Stomach (tissue), 9 donors: ENCODE data around the gene ACSL3. TPM values are rescaled to one million over a fixed set of nuclear protein-coding genes. Genes with fewer than 3 reads are reported as not detected.

Source experiments
- DNase-seq, 2 donors: peaks; one replicate each; pipeline versions ENCODE4 v3.0.0 to v3.0.0-alpha.2; 2013 to 2019
- H3K27ac ChIP-seq, 5 donors: fragments of 200-600 bp in 4 of 5; sonication (generic) in 4 of 5; one replicate each; pipeline ENCODE4 v1.5.1; 2013 to 2019; ENCODE audit warnings: mild to moderate bottlenecking in 1 of 5, moderate library complexity in 1 of 5
- H3K27me3 ChIP-seq, 3 donors: fragments of 200-600 bp; sonication (generic); one replicate each; pipeline ENCODE4 v1.5.1; 2017 to 2019; ENCODE audit warnings: mixed run types in 1 of 3
- H3K36me3 ChIP-seq, 4 donors: fragments of 200-600 bp; sonication (generic); 1 replicate in 3 of 4; 2 replicates in 1 of 4; pipeline ENCODE4 v1.5.1; 2016 to 2019
- H3K4me1 ChIP-seq, 4 donors: fragments of 200-600 bp; sonication (generic); one replicate each; pipeline ENCODE4 v1.5.1; 2016 to 2019
- H3K4me3 ChIP-seq, 4 donors: fragments of 200-600 bp; sonication (generic) in 3 of 4; one replicate each; pipeline ENCODE4 v1.5.1; 2016 to 2019; ENCODE audit warnings: mild to moderate bottlenecking in 1 of 4
- H3K9me3 ChIP-seq, 4 donors: fragments of 200-600 bp; sonication (generic); one replicate each; pipeline ENCODE4 v1.5.1; 2016 to 2019
- EP300 ChIP-seq: sonication (generic); formaldehyde crosslinking; IDR thresholded peaks from one replicate; pipeline ENCODE4 v1.6.1; 2017; ENCODE audit warnings: antibody characterized with exemption
- POLR2A ChIP-seq, 4 donors: fragments of 450-650 bp; IDR thresholded peaks; one replicate each; pipeline ENCODE4 v1.6.1; 2016; ENCODE audit warnings: antibody characterized with exemption in 4 of 4, control low read depth in 2 of 4, mild to moderate bottlenecking in 1 of 4, moderate library complexity in 1 of 4
- POLR2AphosphoS5 ChIP-seq, 3 donors: sonication (generic); formaldehyde crosslinking; IDR thresholded peaks; one replicate each; pipeline ENCODE4 v1.6.1; 2016; ENCODE audit warnings: antibody characterized with exemption in 3 of 3
- WGBS, 5 donors: extraction: QIAGEN DNeasy Blood & Tissue Kit in 3 of 5; methylation state at CpG; one replicate each; pipeline versions ENCODE4 v1.1.5 to v1.1.7; 2013 to 2018; 5-methylcytosine and 5-hydroxymethylcytosine counted together
- intact Hi-C: fragments of 100-400 bp; cut with DNase I; formaldehyde crosslinking; loops from one replicate; pipeline ENCODE4 v1.15.1; 2023; ENCODE audit warnings: low total_unique reads
- polyA plus RNA-seq, 3 donors: library from polyadenylated mRNA; stranded (reverse); fragments of 200-250 nt; gene quantifications; one replicate each; pipeline ENCODE4 v1.2.3, GENCODE V29; 2013
- total RNA-seq, 5 donors: library from RNA; depleted of rRNA; stranded (reverse); fragments of >200 nt; gene quantifications; one replicate each; pipeline versions ENCODE4 v1.1.0 to v1.2.3, GENCODE V29; 2014 to 2016
- TF ChIP-seq, protein P1 (sequence below), 7 experiments: fragments of 450-650 bp in 4 of 7; fragments of 200-600 bp in 3 of 7; sonication (generic) in 3 of 7; IDR thresholded peaks; one replicate each; pipeline ENCODE4 v1.5.1; 2016 to 2019; ENCODE audit warnings: antibody characterized with exemption in 7 of 7, control low read depth in 2 of 7, mild to moderate bottlenecking in 1 of 7
- donor health status: healthy with polysubstance abuse.
- donor health status: Bipolar disorder and iron deficiency.
- donor health status: healthy.

Gene ACSL3
- total and polyA plus RNA-seq, 8 donors = 10.5 to 234 (median 52.9) TPM

DNA sequence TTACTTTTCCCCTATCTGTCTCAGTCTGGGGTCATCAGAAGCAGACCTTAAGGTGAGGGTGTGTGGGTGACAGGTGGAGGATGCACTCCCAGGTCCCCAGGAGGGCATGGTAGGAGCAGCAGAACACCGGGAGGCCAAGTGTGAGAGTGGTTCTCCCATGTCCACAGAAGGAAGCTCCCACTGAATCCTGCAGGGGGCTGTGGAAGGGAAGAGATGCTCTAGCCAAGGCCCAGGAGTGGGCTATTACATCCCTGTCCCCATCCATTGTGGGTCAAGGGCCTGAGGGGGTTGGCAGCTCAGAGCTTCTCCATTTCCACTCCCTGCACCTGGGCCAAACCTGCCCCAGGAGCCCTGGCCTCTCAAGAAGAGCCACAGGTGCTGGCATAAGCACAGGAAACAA lies 104.7 kb downstream of the ACSL3 start:
- no peaks in the 10 kb centered on the region for H3K27me3 ChIP-seq
- H3K4me1 ChIP-seq = peaks cover 0 to 3% (median 0%) of the 10 kb centered on the region in 4 donors
- no peak overlapping the region for H3K27ac ChIP-seq
- H3K9me3 ChIP-seq = no peaks in the 10 kb centered on the region
- no peak for DNase-seq
- no peaks in the 10 kb centered on the region for H3K36me3 ChIP-seq
- no peak overlapping the region for H3K4me3 ChIP-seq
- TF ChIP-seq POLR2AphosphoS5 (IDR thresholded peaks at IDR 0.05) (no peak), EP300 (no peak), POLR2A (IDR thresholded peaks at IDR 0.05) (no peak)
- TF ChIP-seq, protein P1, sequence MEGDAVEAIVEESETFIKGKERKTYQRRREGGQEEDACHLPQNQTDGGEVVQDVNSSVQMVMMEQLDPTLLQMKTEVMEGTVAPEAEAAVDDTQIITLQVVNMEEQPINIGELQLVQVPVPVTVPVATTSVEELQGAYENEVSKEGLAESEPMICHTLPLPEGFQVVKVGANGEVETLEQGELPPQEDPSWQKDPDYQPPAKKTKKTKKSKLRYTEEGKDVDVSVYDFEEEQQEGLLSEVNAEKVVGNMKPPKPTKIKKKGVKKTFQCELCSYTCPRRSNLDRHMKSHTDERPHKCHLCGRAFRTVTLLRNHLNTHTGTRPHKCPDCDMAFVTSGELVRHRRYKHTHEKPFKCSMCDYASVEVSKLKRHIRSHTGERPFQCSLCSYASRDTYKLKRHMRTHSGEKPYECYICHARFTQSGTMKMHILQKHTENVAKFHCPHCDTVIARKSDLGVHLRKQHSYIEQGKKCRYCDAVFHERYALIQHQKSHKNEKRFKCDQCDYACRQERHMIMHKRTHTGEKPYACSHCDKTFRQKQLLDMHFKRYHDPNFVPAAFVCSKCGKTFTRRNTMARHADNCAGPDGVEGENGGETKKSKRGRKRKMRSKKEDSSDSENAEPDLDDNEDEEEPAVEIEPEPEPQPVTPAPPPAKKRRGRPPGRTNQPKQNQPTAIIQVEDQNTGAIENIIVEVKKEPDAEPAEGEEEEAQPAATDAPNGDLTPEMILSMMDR (IDR thresholded peaks at IDR 0.05) = no peak
- WGBS, 5 donors = 93 to 100% (median 93%) methylated on average over 1 of the region's 1 CpG
- intact Hi-C loops = no loop called here

DNA sequence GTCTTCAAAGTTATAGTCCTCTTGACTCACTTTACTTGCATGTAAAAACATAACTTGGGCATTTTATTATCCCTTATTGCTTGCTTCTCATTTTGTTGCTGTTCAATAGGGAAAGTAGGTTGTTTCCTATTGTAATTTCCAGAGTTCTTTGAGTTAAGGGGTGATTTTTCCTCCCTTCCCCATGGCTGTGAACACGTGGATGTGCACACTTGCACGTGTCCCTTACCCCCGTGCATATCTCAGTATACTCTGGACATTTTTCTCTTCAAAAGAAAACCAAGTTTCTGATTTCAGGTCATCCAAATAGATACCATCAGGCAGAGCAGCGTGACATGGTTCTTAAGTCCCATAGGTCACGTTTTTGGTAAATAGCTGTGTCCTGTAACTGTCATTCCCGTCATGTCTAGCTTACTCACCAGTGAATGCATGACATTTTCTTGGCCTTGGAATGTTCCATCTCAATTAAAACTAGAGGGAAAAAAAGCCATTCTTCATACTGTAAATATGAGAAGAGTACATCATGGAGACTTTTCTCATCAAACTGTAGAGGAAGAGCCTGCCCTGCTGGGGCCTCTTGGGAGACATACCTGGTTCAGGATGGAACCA lies 107.8 kb downstream of the ACSL3 start:
- H3K27me3 ChIP-seq = no peaks in the 10 kb centered on the region
- TF ChIP-seq POLR2AphosphoS5 (IDR thresholded peaks at IDR 0.05) (no peak), POLR2A (IDR thresholded peaks at IDR 0.05) (no peak), EP300 (no peak)
- TF ChIP-seq, protein P1 (IDR thresholded peaks at IDR 0.05) = no peak
- H3K36me3 ChIP-seq = no peaks in the 10 kb centered on the region
- H3K9me3 ChIP-seq = no peaks in the 10 kb centered on the region
- peaks cover 0 to 22% (median 11%) of the 10 kb centered on the region in 4 donors for H3K4me1 ChIP-seq
- no peak for DNase-seq
- no peak overlapping the region for H3K4me3 ChIP-seq
- intact Hi-C loops = no loop called here
- H3K27ac ChIP-seq = no peak overlapping the region
- 89 to 94% (median 90%) methylated on average over 6 of the region's 6 CpGs for WGBS, 5 donors

DNA sequence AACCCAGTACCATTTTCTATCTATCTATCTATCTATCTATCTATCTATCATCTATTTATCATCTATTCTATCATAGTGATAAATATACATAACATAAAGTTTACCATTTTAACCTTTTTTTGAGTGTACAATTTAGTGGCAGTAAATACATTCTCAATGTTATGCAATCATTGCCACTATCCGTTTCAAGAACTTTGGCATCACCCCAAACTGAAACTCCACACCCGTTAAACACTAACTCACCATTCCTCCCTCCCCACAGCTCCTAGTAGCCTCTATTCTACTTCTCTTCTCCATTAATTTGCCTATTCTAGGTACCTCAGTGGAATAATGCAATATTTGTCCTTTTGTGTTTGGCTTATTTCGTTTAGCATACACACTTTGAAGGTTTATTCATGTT lies 108.7 kb downstream of the ACSL3 start:
- H3K36me3 ChIP-seq = no peaks in the 10 kb centered on the region
- H3K27ac ChIP-seq = no peak overlapping the region
- intact Hi-C loops = no loop called here
- peaks cover 0 to 30% (median 14%) of the 10 kb centered on the region in 4 donors for H3K4me1 ChIP-seq
- 13 to 18% (median 14%) methylated on average over 3 of the region's 3 CpGs for WGBS, 5 donors
- no peaks in the 10 kb centered on the region for H3K9me3 ChIP-seq
- no peaks in the 10 kb centered on the region for H3K27me3 ChIP-seq
- no peak overlapping the region for H3K4me3 ChIP-seq
- DNase-seq = no peak
- TF ChIP-seq POLR2AphosphoS5 (IDR thresholded peaks at IDR 0.05) (no peak), EP300 (no peak), POLR2A (IDR thresholded peaks at IDR 0.05) (no peak)
- TF ChIP-seq, protein P1 (IDR thresholded peaks at IDR 0.05) = no peak

DNA sequence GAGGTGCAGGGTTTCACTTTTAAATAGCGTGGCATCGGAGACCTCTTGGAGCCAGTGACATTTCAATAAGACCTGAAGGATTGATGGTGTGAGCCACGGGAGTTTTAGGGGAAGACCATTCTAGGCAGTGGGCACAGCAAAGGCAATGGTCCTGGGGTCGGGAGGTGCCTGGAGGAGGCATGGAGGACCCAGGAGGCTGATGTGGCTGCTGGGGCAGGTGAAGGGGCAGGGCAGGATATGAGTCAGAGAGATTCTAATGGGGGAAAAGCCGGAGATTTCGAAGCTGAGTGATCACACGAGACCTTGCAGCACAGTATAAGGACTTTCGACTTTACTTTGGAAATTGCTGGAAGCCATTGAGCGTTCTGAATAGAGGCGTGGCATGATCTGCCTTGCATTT lies 111.6 kb downstream of the ACSL3 start:
- intact Hi-C loops = loop anchor here (10.0 kb wide), 1 partner anchor 132 kb away; no protein-coding TSS in a partner anchor
- 87 to 92% (median 89%) methylated on average over 10 of the region's 10 CpGs for WGBS, 5 donors
- no peak for TF ChIP-seq EP300
- TF ChIP-seq POLR2A (IDR thresholded peaks at IDR 0.05) = no peak
- no peak for TF ChIP-seq POLR2AphosphoS5 (IDR thresholded peaks at IDR 0.05)
- TF ChIP-seq, protein P1 (IDR thresholded peaks at IDR 0.05) = no peak
- Histone ChIP-seq H3K27ac (no peak overlapping the region), H3K9me3 (no peaks in the 10 kb centered on the region), H3K4me3 (no peak overlapping the region), H3K4me1 (peaks cover 0 to 30% (median 14%) of the 10 kb centered on the region in 4 donors), H3K36me3 (no peaks in the 10 kb centered on the region), H3K27me3 (no peaks in the 10 kb centered on the region)
- DNase-seq = no peak
